Mucosa of descending colon (tissue), 3 donors: Measurements from ENCODE around the gene PRR15L. TPM values are rescaled to one million over a fixed set of nuclear protein-coding genes. Genes with fewer than 3 reads are reported as not detected.

ENCODE experiments used
- ATAC-seq: fragments of 200-7000 bp; cut with Tn5 transposase; one replicate; pipeline ENCODE4 v1.9.1; 2020; ENCODE audit warnings: mild to moderate bottlenecking, moderate library complexity
- DNase-seq, 3 donors: peaks; one replicate each; pipeline ENCODE4 v3.0.0-alpha.2; 2020
- H3K36me3 ChIP-seq: fragments of 200-600 bp; one replicate; pipeline ENCODE4 v1.8.0; 2021; ENCODE audit warnings: low read depth, mild to moderate bottlenecking
- H3K4me1 ChIP-seq: fragments of 200-600 bp; one replicate; pipeline ENCODE4 v1.8.0; 2021; ENCODE audit warnings: low read depth, mild to moderate bottlenecking
- H3K4me3 ChIP-seq: fragments of 200-600 bp; one replicate; pipeline ENCODE4 v1.8.0; 2021; ENCODE audit warnings: mild to moderate bottlenecking
- H3K9me3 ChIP-seq: fragments of 200-600 bp; one replicate; pipeline ENCODE4 v1.8.0; 2021; ENCODE audit warnings: mild to moderate bottlenecking
- CTCF ChIP-seq: fragments of 200-600 bp; IDR thresholded peaks from one replicate; pipeline ENCODE4 v1.8.0; 2022; ENCODE audit warnings: antibody characterized with exemption, mild to moderate bottlenecking
- intact Hi-C, 2 donors: fragments of 100-400 bp; cut with DNase I in 1 of 2; cut with micrococcal nuclease in 1 of 2; formaldehyde crosslinking; loops; one replicate each; pipeline versions ENCODE4 v1.11.0 to v1.11.1; 2022; cut with DNase I, micrococcal nuclease
- total RNA-seq, 3 donors: library from RNA; stranded (reverse); fragmentation: NEBNext Ultra II Directional in 2 of 3; extraction: Animal tissue kit (Norgen Biotek cat#: 25700) in 2 of 3; gene quantifications; one replicate each; pipeline versions ENCODE4 v1.2.1 to v1.2.4, GENCODE V29; 2021 to 2023
- donor health status: DM: no; HTN: no; CAD: no; lungs with moderate emphysema.
- donor health status: DM: no; HTN: no; CAD: no.
- donor health status: DM: no; HTN: yes; CAD: no.

Gene PRR15L
- total RNA-seq, 3 donors from 2014 or later = 101 to 347 (median 243) TPM

GRCh38 chr17:47949197-47949759 is 8.4 kb downstream of the PRR15L start:
- Histone ChIP-seq H3K4me1 (peaks cover 72% of the 10 kb centered on the region), H3K4me3 (no peak overlapping the region), H3K36me3 (no peaks in the 10 kb centered on the region), H3K9me3 (no peaks in the 10 kb centered on the region)
- intact Hi-C loops = no loop called here
- DNase-seq (peak; percentile 93 to 96 (median 94)), ATAC-seq (peak; percentile 60)
- peak; percentile 72 for TF ChIP-seq CTCF

- ATAC-seq (peak; percentile 16), DNase-seq (peak; percentile 53 to 56 (median 55))
- peaks cover 70% of the 10 kb centered on the region for H3K4me1 ChIP-seq
- intact Hi-C loops = no loop called here
- no peak for TF ChIP-seq CTCF
- no peaks in the 10 kb centered on the region for H3K9me3 ChIP-seq
- H3K4me3 ChIP-seq = no peak overlapping the region
- no peaks in the 10 kb centered on the region for H3K36me3 ChIP-seq
Measured at GRCh38 chr17:47948706-47949196, 8.9 kb downstream of the PRR15L start.

- peak; percentile 74 for ATAC-seq
- H3K4me1 ChIP-seq = peaks cover 59% of the 10 kb centered on the region
Measured at GRCh38 chr17:47946929-47947397, 10.7 kb downstream of the PRR15L start.

GRCh38 chr17:47946516-47946915 is 11.2 kb downstream of the PRR15L start:
- Histone ChIP-seq H3K9me3 (no peaks in the 10 kb centered on the region), H3K36me3 (no peaks in the 10 kb centered on the region), H3K4me1 (peaks cover 57% of the 10 kb centered on the region), H3K4me3 (no peak overlapping the region)
- DNase-seq (peak in 2 of 3 donors; percentile 40 to 57), ATAC-seq (no peak)
- TF ChIP-seq CTCF = no peak
- intact Hi-C loops = no loop called here

More at GRCh38 chr17:47946929-47947397, 10.7 kb downstream of the PRR15L start:
- no peak overlapping the region for H3K4me3 ChIP-seq
- H3K36me3 ChIP-seq = no peaks in the 10 kb centered on the region
- DNase-seq = peak in 2 of 3 donors; percentile 85 to 97
- peak; percentile 78 for TF ChIP-seq CTCF
- intact Hi-C loops = no loop called here
- H3K9me3 ChIP-seq = no peaks in the 10 kb centered on the region

- ATAC-seq = no peak
- H3K4me1 ChIP-seq = peaks cover 54% of the 10 kb centered on the region
- no peak for TF ChIP-seq CTCF
- peak in 1 of 3 donors; percentile 42 for DNase-seq
- intact Hi-C loops = no loop called here
- H3K4me3 ChIP-seq = no peak overlapping the region
- H3K9me3 ChIP-seq = no peaks in the 10 kb centered on the region
- no peaks in the 10 kb centered on the region for H3K36me3 ChIP-seq
Measured at GRCh38 chr17:47945529-47946508, 11.9 kb downstream of the PRR15L start.
